ENCODE data around the gene RHBDD1.

RHBDD1 gene

GRCh38 chr2:226963528-226963927, 127.7 kb downstream of the RHBDD1 start:
- no peaks in the 10 kb centered on the region for H3K27me3 Mint-ChIP-seq (ENCODE audit: low read depth, poor library complexity)
- no peak for TF ChIP-seq CTCF (IDR thresholded peaks at IDR 0.05)
- no peaks in the 10 kb centered on the region for H3K4me1 Mint-ChIP-seq
- DNase-seq: no peak
- H3K4me3 Mint-ChIP-seq: no peak overlapping the region
- peaks cover 9% of the 10 kb centered on the region for H3K36me3 Mint-ChIP-seq (ENCODE audit: low read depth)
- no peak overlapping the region for H3K27ac Mint-ChIP-seq
- peaks cover 21% of the 10 kb centered on the region for H3K9me3 Mint-ChIP-seq

- TF ChIP-seq CTCF (IDR thresholded peaks at IDR 0.05): no peak
- no peaks in the 10 kb centered on the region for H3K4me1 Mint-ChIP-seq
- H3K27me3 Mint-ChIP-seq (ENCODE audit: low read depth, poor library complexity): no peaks in the 10 kb centered on the region
- no peak for DNase-seq
- no peak overlapping the region for H3K4me3 Mint-ChIP-seq
- H3K9me3 Mint-ChIP-seq: peaks cover 3% of the 10 kb centered on the region
- H3K27ac Mint-ChIP-seq: no peak overlapping the region
- H3K36me3 Mint-ChIP-seq (ENCODE audit: low read depth): no peaks in the 10 kb centered on the region
These were observed 129.5 kb downstream of the RHBDD1 start for GRCh38 chr2:226965376-226965775.

GRCh38 chr2:226969417-226970080, 133.7 kb downstream of the RHBDD1 start:
- H3K27ac Mint-ChIP-seq: no peak overlapping the region

GRCh38 chr2:226970362-226970761, 134.5 kb downstream of the RHBDD1 start:
- no peak for TF ChIP-seq CTCF (IDR thresholded peaks at IDR 0.05)
- Mint-ChIP-seq H3K27ac (peak overlapping the region; percentile 41), H3K9me3 (peaks cover 3% of the 10 kb centered on the region)

More at GRCh38 chr2:226969417-226970080, 133.7 kb downstream of the RHBDD1 start:
- peaks cover 9% of the 10 kb centered on the region for H3K36me3 Mint-ChIP-seq (ENCODE audit: low read depth)
- no peaks in the 10 kb centered on the region for H3K27me3 Mint-ChIP-seq (ENCODE audit: low read depth, poor library complexity)
- no peak overlapping the region for H3K4me3 Mint-ChIP-seq
- peaks cover 3% of the 10 kb centered on the region for H3K9me3 Mint-ChIP-seq
- H3K4me1 Mint-ChIP-seq: peaks cover 7% of the 10 kb centered on the region
- TF ChIP-seq CTCF (IDR thresholded peaks at IDR 0.05): no peak
- DNase-seq: no peak

GRCh38 chr2:226971084-226971483, 135.2 kb downstream of the RHBDD1 start:
- Mint-ChIP-seq H3K27me3 (ENCODE audit: low read depth, poor library complexity) (no peaks in the 10 kb centered on the region), H3K4me1 (peaks cover 7% of the 10 kb centered on the region), H3K9me3 (peaks cover 3% of the 10 kb centered on the region), H3K4me3 (no peak overlapping the region), H3K27ac (no peak overlapping the region), H3K36me3 (ENCODE audit: low read depth) (peaks cover 16% of the 10 kb centered on the region)
- no peak for DNase-seq
- TF ChIP-seq CTCF (IDR thresholded peaks at IDR 0.05): no peak

More at GRCh38 chr2:226970362-226970761, 134.5 kb downstream of the RHBDD1 start:
- Mint-ChIP-seq H3K4me3 (no peak overlapping the region), H3K27me3 (ENCODE audit: low read depth, poor library complexity) (no peaks in the 10 kb centered on the region), H3K4me1 (peaks cover 7% of the 10 kb centered on the region), H3K36me3 (ENCODE audit: low read depth) (peaks cover 16% of the 10 kb centered on the region)
- DNase-seq: no peak

GRCh38 chr2:226971770-226972169, 135.9 kb downstream of the RHBDD1 start:
- Mint-ChIP-seq H3K9me3 (peaks cover 3% of the 10 kb centered on the region), H3K36me3 (ENCODE audit: low read depth) (peaks cover 16% of the 10 kb centered on the region), H3K4me3 (no peak overlapping the region)

More at GRCh38 chr2:226971770-226972169, 135.9 kb downstream of the RHBDD1 start:
- no peak for TF ChIP-seq CTCF (IDR thresholded peaks at IDR 0.05)
- no peak for DNase-seq
- Mint-ChIP-seq H3K27ac (no peak overlapping the region), H3K4me1 (peaks cover 7% of the 10 kb centered on the region), H3K27me3 (ENCODE audit: low read depth, poor library complexity) (peaks cover 2% of the 10 kb centered on the region)
